ENCODE measurements around the gene CSPG4.
"Not testable (repeated sequence)": the region's sequence is repeated elsewhere in the genome, so short reads cannot be mapped to it uniquely, and the experiment has no call there.

CSPG4 gene

GRCh38 chr15:75738014-75738646 is 25.5 kb upstream of the CSPG4 start:
- no peak for DNase-seq (ENCODE audit: low read depth)

- DNase-seq (ENCODE audit: low read depth), result not testable (repeated sequence)
These were observed 24.7 kb upstream of the CSPG4 start for GRCh38 chr15:75737116-75738013.

GRCh38 chr15:75736256-75736655 is 23.6 kb upstream of the CSPG4 start:
- no peak for DNase-seq (ENCODE audit: low read depth)

GRCh38 chr15:75734861-75735760 is 22.5 kb upstream of the CSPG4 start:
- DNase-seq (ENCODE audit: low read depth), result not testable (repeated sequence)

GRCh38 chr15:75733761-75734651 is 21.4 kb upstream of the CSPG4 start:
- DNase-seq (ENCODE audit: low read depth), result no peak

GRCh38 chr15:75732809-75733451 is 20.3 kb upstream of the CSPG4 start:
- no peak for DNase-seq (ENCODE audit: low read depth)

GRCh38 chr15:75732177-75732808 is 19.6 kb upstream of the CSPG4 start:
- DNase-seq (ENCODE audit: low read depth), result no peak

- DNase-seq (ENCODE audit: low read depth), result no peak
These were observed 18.9 kb upstream of the CSPG4 start for GRCh38 chr15:75731248-75732151.

GRCh38 chr15:75730376-75731247 is 18.0 kb upstream of the CSPG4 start:
- not testable (repeated sequence) for DNase-seq (ENCODE audit: low read depth)

GRCh38 chr15:75729326-75730069 is 16.9 kb upstream of the CSPG4 start:
- no peak for DNase-seq (ENCODE audit: low read depth)

- DNase-seq (ENCODE audit: low read depth), result peak; percentile 43
These were observed 15.4 kb upstream of the CSPG4 start for GRCh38 chr15:75727851-75728715.

GRCh38 chr15:75727031-75727531 is 14.4 kb upstream of the CSPG4 start:
- DNase-seq (ENCODE audit: low read depth), result no peak

- no peak for DNase-seq (ENCODE audit: low read depth)
These were observed 13.3 kb upstream of the CSPG4 start for GRCh38 chr15:75725719-75726607.

- DNase-seq (ENCODE audit: low read depth), result no peak
These were observed 12.5 kb upstream of the CSPG4 start for GRCh38 chr15:75725006-75725718.
